Endothelial cell of umbilical vein (primary cell): Measurements from ENCODE around the gene KDM4C. TPM values are rescaled to one million over a fixed set of nuclear protein-coding genes. Genes with fewer than 3 reads are reported as not detected.

Experiments
- BruUV-seq: library from RNA; stranded (reverse); fragments of 400-500 nt; replicated peaks from 2 replicates; lab custom pipeline; 2021; lab: Mats Ljungman, UMichigan
- CTCF ChIA-PET: fragments of 300-600, 350-600 bp; sonication (Branson Sonifier 250); formaldehyde crosslinking; loops from one replicate; lab custom pipeline; 2021; ENCODE audit warnings: antibody characterized with exemption, inconsistent platforms; lab: Charles Lee
- POLR2A ChIA-PET: fragments of 300-600, 350-600 bp; sonication (Branson Sonifier 250); formaldehyde crosslinking; loops from one replicate; lab custom pipeline; 2021; ENCODE audit warnings: antibody characterized with exemption, inconsistent platforms; lab: Charles Lee
- DNase-seq: peaks from one replicate; pipeline ENCODE4 v3.0.0-alpha.2; 2011; ENCODE audit warnings: low read depth, low spot score
- FAIRE-seq: peaks from 2 replicates; lab custom pipeline; 2011; peaks lifted over from hg19 to GRCh38; lab: Jason Lieb, UNC
- H2AFZ ChIP-seq: 2 replicates; pipeline ENCODE4 v1.6.0; 2012; ENCODE audit warnings: low read depth, low read length, control low read depth, inconsistent platforms
- H3K27ac ChIP-seq: 2 replicates; pipeline ENCODE4 v1.5.1; 2011; ENCODE audit warnings: low read depth, mild to moderate bottlenecking, control low read depth, low read length, moderate library complexity; ENCODE audit not compliant: insufficient read depth
- H3K27me3 ChIP-seq, 2 experiments: 2 replicates each; pipeline versions ENCODE4 v1.6.0 to v1.6.1; 2011; ENCODE audit warnings: low read length in 2 of 2, mixed read lengths in 1 of 2; ENCODE audit not compliant: control insufficient read depth in 2 of 2, insufficient read depth in 2 of 2
- H3K36me3 ChIP-seq, 2 experiments: 2 replicates in 1 of 2; 3 replicates in 1 of 2; pipeline ENCODE4 v1.5.1; 2011; ENCODE audit warnings: low read length in 2 of 2, mild to moderate bottlenecking in 1 of 2, moderate library complexity in 1 of 2; ENCODE audit not compliant: control insufficient read depth in 2 of 2, insufficient read depth in 2 of 2; ENCODE audit errors: extremely low read depth in 1 of 2
- H3K4me1 ChIP-seq: 3 replicates; pipeline ENCODE4 v1.5.1; 2011; ENCODE audit warnings: mild to moderate bottlenecking, low read length; ENCODE audit not compliant: control insufficient read depth, insufficient read depth; ENCODE audit errors: extremely low read depth
- H3K4me2 ChIP-seq: 2 replicates; pipeline ENCODE4 v1.6.1; 2011; ENCODE audit warnings: low read length, control low read depth, mixed read lengths; ENCODE audit not compliant: insufficient read depth
- H3K4me3 ChIP-seq, 3 experiments: fragments of 200-600 bp in 1 of 3; sonication (generic), shearing (Covaris generic) in 1 of 3; replicated peaks in 1 of 3; 2 replicates each; pipeline ENCODE4 v1.5.1; 2011 to 2016; ENCODE audit warnings: control low read depth in 3 of 3, low read length in 3 of 3, mild to moderate bottlenecking in 2 of 3, inconsistent platforms in 1 of 3, low read depth in 1 of 3, moderate library complexity in 1 of 3; ENCODE audit not compliant: insufficient read depth in 1 of 3
- H3K79me2 ChIP-seq: 2 replicates; pipeline ENCODE4 v1.6.0; 2012; ENCODE audit warnings: low read length, inconsistent platforms; ENCODE audit not compliant: control insufficient read depth, insufficient read depth
- H3K9ac ChIP-seq: replicated peaks from 2 replicates; pipeline ENCODE3; 2011; ENCODE audit warnings: low read length, control low read depth; ENCODE audit not compliant: insufficient read depth; ENCODE audit errors: extremely low read depth
- H3K9me1 ChIP-seq: replicated peaks from 3 replicates; pipeline ENCODE4 v1.6.0; 2011; ENCODE audit warnings: mild to moderate bottlenecking, low read length; ENCODE audit not compliant: control insufficient read depth, insufficient read depth; ENCODE audit errors: extremely low read depth
- H3K9me3 ChIP-seq: replicated peaks from 2 replicates; pipeline ENCODE4 v1.5.1; 2012; ENCODE audit warnings: low read length, inconsistent platforms; ENCODE audit not compliant: control insufficient read depth, insufficient read depth
- H4K20me1 ChIP-seq: replicated peaks from 2 replicates; pipeline ENCODE3; 2011; ENCODE audit warnings: mild to moderate bottlenecking, low read length; ENCODE audit not compliant: control insufficient read depth, insufficient read depth; ENCODE audit errors: extremely low read depth
- CTCF ChIP-seq, 2 donors: IDR thresholded peaks; 1 replicate in 1 of 2; 2 replicates in 1 of 2; pipeline ENCODE4 v1.5.1; 2011; ENCODE audit warnings: low read length in 2 of 2, mild to moderate bottlenecking in 2 of 2, moderate library complexity in 2 of 2, control low read depth in 1 of 2, inconsistent platforms in 1 of 2, low read depth in 1 of 2; ENCODE audit not compliant: insufficient read depth in 1 of 2; ENCODE audit errors: extremely low read depth in 1 of 2
- EZH2 ChIP-seq: IDR thresholded peaks from 2 replicates; pipeline ENCODE4 v1.6.1; 2012; ENCODE audit warnings: borderline replicate concordance, low read depth, mild to moderate bottlenecking, moderate library complexity, low read length, inconsistent platforms; ENCODE audit not compliant: severe bottlenecking
- FOS ChIP-seq: IDR thresholded peaks from 2 replicates; pipeline ENCODE4 v1.6.1; 2011; ENCODE audit warnings: mild to moderate bottlenecking, low read length, moderate library complexity, borderline replicate concordance; ENCODE audit not compliant: insufficient read depth
- GATA2 ChIP-seq: IDR thresholded peaks from 2 replicates; pipeline ENCODE4 v1.7.0; 2011; ENCODE audit warnings: low read depth, mild to moderate bottlenecking, moderate library complexity, mixed read lengths, low read length; ENCODE audit not compliant: insufficient read length, insufficient read depth
- JUN ChIP-seq: IDR thresholded peaks from 2 replicates; pipeline ENCODE4 v1.6.1; 2011; ENCODE audit warnings: borderline replicate concordance, low read depth; ENCODE audit not compliant: insufficient read length, insufficient read depth
- MAX ChIP-seq: IDR thresholded peaks from 2 replicates; pipeline ENCODE4 v1.6.1; 2011; ENCODE audit not compliant: insufficient read depth, insufficient read length
- MYC ChIP-seq: IDR thresholded peaks from one replicate; pipeline ENCODE4 v1.6.1; 2011; ENCODE audit warnings: mild to moderate bottlenecking, low read depth, low read length
- POLR2A ChIP-seq: IDR thresholded peaks from 2 replicates; pipeline ENCODE4 v1.6.1; 2012; ENCODE audit warnings: low read depth, mild to moderate bottlenecking, control low read depth, low read length
- POLR2AphosphoS5 ChIP-seq: IDR thresholded peaks from 2 replicates; pipeline ENCODE4 v1.6.1; 2012; ENCODE audit warnings: low read depth, mild to moderate bottlenecking, control low read depth, low read length, moderate library complexity; ENCODE audit not compliant: insufficient read depth
- dilution Hi-C: fragments of 300-500 bp; cut with MboI; formaldehyde crosslinking; loops from one replicate; pipeline ENCODE4 v1.15.0; 2019; ENCODE audit warnings: low sequenced_read_pairs; ENCODE audit not compliant: extremely low pct_ligation_motif_present
- intact Hi-C: fragments of 100-400 bp; cut with micrococcal nuclease; formaldehyde crosslinking; loops from one replicate; pipeline ENCODE4 v1.10.0; 2022
- polyA plus RNA-seq, 4 experiments: library from polyadenylated mRNA; depleted of rRNA in 3 of 4; stranded (reverse) in 3 of 4; unstranded in 1 of 4; fragments of >200 nt; gene quantifications; 2 replicates each; pipeline versions ENCODE4 v1.2.1 to v1.2.3, GENCODE V29; 2011 to 2012; ENCODE audit warnings: missing spikeins in 1 of 4
- total RNA-seq: library from RNA; stranded (reverse); gene quantifications from 2 replicates; pipeline ENCODE4 v1.2.3, GENCODE V29; 2021

The KDM4C gene
- total and polyA plus RNA-seq, 2 donors (not counting 3 experiments of a cell fraction or from before 2014, with no cell fraction given) = 5.4 to 15.0 TPM

DNA sequence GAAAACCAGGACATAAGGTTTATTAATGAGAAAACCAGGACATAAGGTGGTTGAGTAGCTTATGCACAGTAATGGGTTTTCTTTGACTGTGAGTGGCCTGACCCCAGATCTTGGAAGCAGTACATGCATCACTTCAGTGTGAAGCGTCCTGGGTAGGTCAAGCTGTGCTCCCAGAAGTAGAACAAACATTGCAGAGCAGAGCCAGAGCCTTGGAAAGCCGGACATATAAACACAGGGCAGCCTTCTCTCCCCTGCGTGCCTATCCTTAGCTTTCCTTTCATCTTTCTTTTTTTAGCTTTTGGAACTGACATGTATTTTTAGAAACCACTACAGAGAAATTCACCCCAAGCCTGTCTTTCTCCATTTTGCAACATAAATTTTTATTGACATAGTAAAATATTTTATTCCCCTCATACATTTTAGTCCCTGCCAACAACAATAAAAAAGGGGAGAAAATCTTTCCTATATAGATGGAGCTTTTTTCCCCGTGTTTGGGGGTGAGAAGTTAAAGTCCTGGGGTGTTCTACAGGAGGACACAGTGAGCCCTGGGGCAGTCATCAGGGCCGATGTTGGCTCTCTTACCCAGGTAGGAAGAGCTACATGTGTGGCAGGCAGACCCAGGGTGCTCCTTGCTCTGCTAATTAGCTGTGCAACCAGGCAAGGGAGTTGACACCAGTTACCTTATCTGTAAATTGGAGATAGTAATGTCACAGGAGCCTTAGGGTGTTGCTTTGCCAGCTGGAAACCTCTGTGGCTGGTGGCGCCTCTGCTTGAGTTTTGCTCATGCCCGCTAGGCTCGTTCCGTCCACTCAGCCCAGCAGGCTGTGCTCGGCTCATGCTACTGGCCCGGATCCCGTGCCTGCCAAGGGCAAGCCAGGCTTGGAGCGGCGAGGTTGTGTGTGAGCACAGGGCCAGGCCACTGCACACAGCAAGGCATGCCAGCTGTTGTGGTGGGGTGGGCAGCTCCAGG lies 389.6 kb downstream of the KDM4C start:
- Histone ChIP-seq H3K36me3 (peaks cover 0 to 2% of the 10 kb centered on the region in 2 experiments), H2AFZ (no peak overlapping the region), H3K27ac (no peak overlapping the region), H3K9me1 (no peaks in the 10 kb centered on the region), H3K9ac (no peak overlapping the region), H3K4me2 (no peak overlapping the region), H3K79me2 (no peaks in the 10 kb centered on the region), H4K20me1 (no peaks in the 10 kb centered on the region), H3K4me3 (no peak overlapping the region), H3K27me3 (no peaks in the 10 kb centered on the region), H3K9me3 (no peaks in the 10 kb centered on the region), H3K4me1 (no peaks in the 10 kb centered on the region)
- CTCF ChIA-PET = no interaction called here
- FAIRE-seq (no peak), DNase-seq (no peak)
- intact Hi-C loops (no loop called here), dilution Hi-C loops (no loop called here)
- TF ChIP-seq EZH2 = no peak
- TF ChIP-seq JUN = no peak
- no peak for TF ChIP-seq GATA2
- no peak for TF ChIP-seq POLR2AphosphoS5
- TF ChIP-seq POLR2A = no peak
- TF ChIP-seq MAX = no peak
- no peak for TF ChIP-seq CTCF (IDR thresholded peaks at IDR 0.05; ENCODE audit: extremely low read depth in 1 of 2, insufficient read depth in 1 of 2, low read depth in 1 of 2, low read length in 2 of 2)
- no peak for TF ChIP-seq FOS
- no peak for TF ChIP-seq MYC
- POLR2A ChIA-PET = no interaction called here
- no TSS peak for BruUV-seq
